HepG2 (cell line): Measurements from ENCODE around the gene RAB17. TPM values are rescaled to one million over a fixed set of nuclear protein-coding genes. Genes with fewer than 3 reads are reported as not detected.

Experiments used
- ATF2 ChIP-seq: sonication (generic); formaldehyde crosslinking; IDR thresholded peaks from 2 replicates; pipeline ENCODE4 v1.4.0; 2020; ENCODE audit warnings: missing genetic modification reagents
- HNF4A ChIP-seq: sonication (generic); formaldehyde crosslinking; IDR thresholded peaks from 2 replicates; pipeline ENCODE4 v1.4.0; 2020; ENCODE audit warnings: missing genetic modification reagents
- HNRNPLL ChIP-seq: fragments of 200-400 bp; formaldehyde crosslinking; IDR thresholded peaks from 2 replicates; pipeline ENCODE4 v1.6.1; 2017; ENCODE audit warnings: mild to moderate bottlenecking, low read depth, low read length; ENCODE audit not compliant: poor library complexity, severe bottlenecking
- JUN ChIP-seq: sonication (generic); formaldehyde crosslinking; IDR thresholded peaks from 2 replicates; pipeline ENCODE4 v1.4.0; 2020; ENCODE audit warnings: mild to moderate bottlenecking, missing genetic modification reagents
- KDM3A ChIP-seq: IDR thresholded peaks from 2 replicates; pipeline ENCODE4 v1.6.1; 2018; ENCODE audit warnings: low read depth, missing compliant biosample characterization
- KIAA2018 ChIP-seq: sonication (generic); formaldehyde crosslinking; IDR thresholded peaks from 2 replicates; pipeline ENCODE4 v1.5.0; 2020; ENCODE audit warnings: mild to moderate bottlenecking, missing genetic modification reagents, borderline replicate concordance
- MTERF4 ChIP-seq: sonication (generic); formaldehyde crosslinking; IDR thresholded peaks from 2 replicates; pipeline ENCODE4 v1.8.0; 2023; ENCODE audit warnings: mild to moderate bottlenecking, missing genetic modification reagents
- RAD51 ChIP-seq: fragments of 450-650 bp; IDR thresholded peaks from 2 replicates; pipeline ENCODE4 v1.6.1; 2016; ENCODE audit warnings: borderline replicate concordance
- RFX3 ChIP-seq: IDR thresholded peaks from 2 replicates; pipeline ENCODE4 v1.6.1; 2016; ENCODE audit warnings: missing biosample characterization, missing genetic modification reagents
- SMARCE1 ChIP-seq: fragments of 450-650 bp; IDR thresholded peaks from 2 replicates; pipeline ENCODE4 v1.6.1; 2017; ENCODE audit warnings: borderline replicate concordance
- ZMYM3 ChIP-seq: sonication (generic); formaldehyde crosslinking; IDR thresholded peaks from 2 replicates; pipeline ENCODE4 v1.5.1; 2020; ENCODE audit warnings: mild to moderate bottlenecking, missing genetic modification reagents
- ZMYM4 ChIP-seq: sonication (generic); formaldehyde crosslinking; IDR thresholded peaks from 2 replicates; pipeline ENCODE4 v1.8.1; 2023; ENCODE audit warnings: mild to moderate bottlenecking, missing genetic modification reagents
- ZNF10 ChIP-seq: sonication (generic); formaldehyde crosslinking; IDR thresholded peaks from 2 replicates; pipeline ENCODE4 v1.4.0; 2020; ENCODE audit warnings: mild to moderate bottlenecking, low read depth, missing genetic modification reagents, borderline replicate concordance
- ZNF232 ChIP-seq: sonication (generic); formaldehyde crosslinking; IDR thresholded peaks from 2 replicates; pipeline ENCODE4 v1.4.0; 2020; ENCODE audit warnings: missing genetic modification reagents, borderline replicate concordance
- ZNF513 ChIP-seq: sonication (generic); formaldehyde crosslinking; conservative IDR thresholded peaks from 2 replicates; pipeline ENCODE4 v1.5.0; 2020; ENCODE audit warnings: missing genetic modification reagents
- ZNF598 ChIP-seq: sonication (generic); formaldehyde crosslinking; IDR thresholded peaks from 2 replicates; pipeline ENCODE4 v1.5.1; 2020; ENCODE audit warnings: mild to moderate bottlenecking, missing genetic modification reagents, borderline replicate concordance
- polyA plus RNA-seq, 8 experiments: library from polyadenylated mRNA; depleted of rRNA in 3 of 8; stranded (reverse) in 7 of 8; unstranded in 1 of 8; fragments of >200 nt; fragmentation: Illumina TruSeq in 4 of 8; extraction: Trizol in 4 of 8; gene quantifications; 2 replicates each; pipeline versions ENCODE4 v1.2.1 to v1.2.3, GENCODE V29; 2011 to 2016; ENCODE audit warnings: low read depth in 4 of 8, missing spikeins in 1 of 8, mixed read lengths in 1 of 8; ENCODE audit not compliant: insufficient read depth in 1 of 8
- total RNA-seq, 5 experiments: library from RNA; depleted of rRNA; stranded (reverse); fragments of >200 nt; fragmentation: Illumina TruSeq; extraction: Trizol; gene quantifications; 2 replicates each; pipeline ENCODE4 v1.2.3, GENCODE V29; 2016; ENCODE audit warnings: low read depth in 1 of 5

RAB17 gene
- total and polyA plus RNA-seq, 2 of the 13 experiments (the other 11 are each of a cell fraction or from before 2014, with no cell fraction given): 68.0 to 124 TPM

- TF ChIP-seq ZNF513 (CRISPR knock-in tag) (no peak), JUN (CRISPR knock-in tag) (peak; percentile 85), RFX3 (CRISPR knock-in tag) (0 out of 2 replicates have a peak, but pooled peaks have one; percentile 8), ZMYM3 (CRISPR knock-in tag) (peak; percentile 93), KDM3A (CRISPR knock-in tag) (peak; percentile 93; the same call in 1 of the 2 replicates), ATF2 (CRISPR knock-in tag) (peak; percentile 79; the same call in 1 of the 2 replicates), SMARCE1 (no peak), HNRNPLL (peak; percentile 36), ZMYM4 (CRISPR knock-in tag) (peak; percentile 97), HNF4A (peak; percentile 100), KIAA2018 (no peak; the same call in 1 of the 2 replicates), ZNF598 (CRISPR knock-in tag) (peak; percentile 93; the same call in 1 of the 2 replicates), ZNF10 (CRISPR knock-in tag) (no peak), RAD51 (peak; percentile 42), ZNF232 (CRISPR knock-in tag) (0 out of 2 replicates have a peak, but pooled peaks have one; percentile 81), MTERF4 (CRISPR knock-in tag) (peak; percentile 94; the same call in 1 of the 2 replicates)
Observed at GRCh38 chr2:237590272-237591140, at the start of gene RAB17 (continued).
